HG03039 (cell line): ENCODE data around the gene ACE2.
"Not testable (repeated sequence)": the region's sequence is repeated elsewhere in the genome, so short reads cannot be mapped to it uniquely, and the experiment has no call there.

ENCODE experiments used
- ATAC-seq: cut with Tn5 transposase; IDR thresholded peaks from one replicate; pipeline ENCODE4 v1.9.1; 2021; ENCODE audit warnings: mild to moderate bottlenecking, moderate library complexity; ENCODE audit not compliant: unreplicated experiment

Gene ACE2

GRCh38 chrX:15600745-15601144 lies at the start of gene ACE2:
ACE2 (minus strand) TSS chrX:15600960; CDS start chrX:15600911, 49 bp downstream.
- no peak for ATAC-seq

DNA sequence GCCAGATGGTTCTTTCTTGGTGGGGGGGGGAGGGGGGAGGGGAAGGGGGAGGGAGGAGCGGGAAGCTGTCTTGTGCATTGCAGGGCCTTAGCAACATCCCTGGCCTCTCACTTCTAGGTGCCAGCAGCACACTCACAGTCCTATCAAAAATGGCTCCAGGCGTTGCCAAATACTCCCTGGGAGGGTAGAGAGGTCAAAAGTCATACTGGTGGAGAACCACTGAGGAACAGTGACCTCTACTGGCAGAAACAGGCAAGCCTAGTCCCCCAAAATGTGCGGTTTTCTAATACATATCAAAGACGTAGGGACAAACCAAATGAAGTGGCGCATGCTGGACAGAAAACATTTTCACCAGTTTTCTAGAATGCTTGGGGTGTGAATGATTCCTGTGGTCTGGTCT lies 46.8 kb upstream of the ACE2 start:
- ATAC-seq, result not testable (repeated sequence)

DNA sequence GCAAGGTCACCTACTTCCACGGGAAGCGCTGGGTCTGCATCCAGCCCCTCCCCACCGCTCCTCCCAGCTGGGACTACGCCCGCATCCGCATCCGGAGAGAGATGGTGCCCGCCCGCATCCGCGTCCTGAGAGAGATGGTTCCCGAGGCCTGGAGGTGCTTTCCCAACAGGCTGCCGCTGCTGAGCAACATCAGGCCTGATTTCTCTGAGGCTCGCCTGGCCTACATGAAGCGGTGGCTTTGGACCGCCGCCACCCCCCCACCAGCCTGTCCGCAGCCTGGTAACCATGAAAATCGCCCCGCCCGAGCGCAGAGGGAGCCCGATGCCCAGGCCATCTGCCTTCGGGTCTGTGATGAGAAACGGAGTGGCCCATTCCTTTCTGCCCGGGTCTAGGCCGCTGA lies 45.8 kb upstream of the ACE2 start:
- ATAC-seq, result no peak

- no peak for ATAC-seq
Observed at GRCh38 chrX:15646031-15646430, 45.3 kb upstream of the ACE2 start.

- no peak for ATAC-seq
Observed at GRCh38 chrX:15645266-15645665, 44.5 kb upstream of the ACE2 start.

DNA sequence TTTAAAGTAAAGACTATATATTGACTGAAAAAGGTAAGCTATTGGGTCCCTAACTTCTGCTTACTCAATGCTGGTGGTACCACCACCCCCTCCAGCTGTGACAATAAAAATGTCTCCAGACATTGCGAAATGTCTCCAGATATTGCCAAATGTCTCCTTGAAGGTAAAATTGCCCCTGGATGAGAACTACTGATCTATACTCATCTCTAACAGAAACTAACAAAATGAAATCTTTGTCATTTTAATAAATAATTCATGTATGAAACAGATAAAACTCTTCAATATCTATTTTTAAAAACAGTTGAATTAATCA lies 43.8 kb upstream of the ACE2 start:
- no peak for ATAC-seq

- no peak for ATAC-seq
Observed at GRCh38 chrX:15643786-15644559, 43.2 kb upstream of the ACE2 start.

GRCh38 chrX:15631637-15632036 lies 30.9 kb upstream of the ACE2 start:
- no peak for ATAC-seq

GRCh38 chrX:15623054-15623453 lies 22.3 kb upstream of the ACE2 start:
- ATAC-seq, result no peak

DNA sequence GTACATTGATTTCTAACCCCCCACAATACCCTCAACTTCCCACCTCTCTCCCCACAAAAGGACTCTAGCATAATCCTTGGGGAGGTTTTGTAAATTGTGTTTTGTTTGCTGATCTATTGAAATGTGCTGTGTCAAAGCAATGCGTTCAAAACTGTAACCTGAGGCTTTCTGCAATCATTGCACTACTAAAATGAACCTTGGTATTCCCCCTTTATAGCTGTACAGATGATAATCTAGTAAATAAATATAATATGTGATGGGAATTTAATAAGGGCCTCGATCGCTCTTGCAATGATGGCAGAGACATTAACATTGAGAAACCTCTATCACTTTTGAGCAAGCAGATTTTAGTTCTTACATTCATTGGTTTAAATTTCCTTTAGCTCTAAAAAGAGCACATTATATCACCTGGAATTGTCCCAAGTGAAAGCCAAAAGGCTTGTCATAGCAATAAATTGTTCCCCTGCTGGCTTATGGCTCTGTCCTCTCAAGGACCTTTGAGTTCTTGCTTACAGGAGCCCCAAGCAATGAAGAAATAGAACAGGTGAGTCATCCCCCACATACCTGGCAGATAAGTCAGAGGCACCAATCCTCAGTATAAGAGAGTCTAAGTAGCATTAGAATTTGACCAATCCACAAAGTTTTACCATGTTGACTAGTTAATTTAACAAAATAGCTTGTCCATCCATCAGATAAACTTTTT lies 18.4 kb upstream of the ACE2 start:
- no peak for ATAC-seq

DNA sequence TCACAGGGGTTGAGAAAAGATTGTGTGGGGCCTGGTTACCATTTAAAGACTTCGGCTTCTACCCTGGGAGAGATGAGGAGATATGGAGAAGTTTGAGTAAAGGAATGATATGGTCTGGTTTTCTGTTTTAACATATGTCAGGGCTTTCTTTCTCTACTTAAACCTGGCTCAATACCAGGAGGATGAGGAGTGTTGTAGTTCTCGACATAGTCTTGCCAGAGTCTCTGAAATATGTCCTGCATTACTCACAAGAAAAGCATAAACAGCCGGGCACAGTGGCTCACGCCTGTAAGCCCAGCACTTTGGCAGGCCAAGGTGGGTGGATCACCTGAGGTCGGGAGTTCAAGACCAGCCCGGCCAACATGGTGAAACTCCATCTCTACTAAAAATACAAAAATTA lies 16.4 kb upstream of the ACE2 start:
- ATAC-seq, result no peak

GRCh38 chrX:15616531-15616930 lies 15.8 kb upstream of the ACE2 start:
- no peak for ATAC-seq

- no peak for ATAC-seq
Observed at GRCh38 chrX:15607067-15607466, 6.3 kb upstream of the ACE2 start.

- no peak for ATAC-seq
Observed at GRCh38 chrX:15606136-15606535, 5.4 kb upstream of the ACE2 start.

DNA sequence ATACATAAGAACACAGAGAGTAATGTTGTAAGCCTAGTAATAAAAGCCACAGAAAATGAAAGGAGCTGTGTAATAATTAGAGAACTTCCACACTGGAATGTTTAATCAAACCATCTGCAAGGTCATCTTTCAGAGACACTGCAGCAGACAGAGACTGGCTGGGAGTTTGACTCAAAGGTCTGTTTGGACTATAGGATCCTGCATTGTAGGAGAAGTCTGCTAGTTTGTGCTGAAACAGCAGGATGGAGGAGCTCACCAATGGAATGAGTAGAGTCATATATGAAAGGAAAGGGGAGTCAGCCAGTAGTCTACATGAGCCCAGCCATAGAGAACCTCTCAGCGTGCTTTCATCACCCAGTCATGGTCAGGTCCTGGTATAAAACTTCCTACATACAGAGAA lies 4.5 kb upstream of the ACE2 start:
- ATAC-seq, result no peak

DNA sequence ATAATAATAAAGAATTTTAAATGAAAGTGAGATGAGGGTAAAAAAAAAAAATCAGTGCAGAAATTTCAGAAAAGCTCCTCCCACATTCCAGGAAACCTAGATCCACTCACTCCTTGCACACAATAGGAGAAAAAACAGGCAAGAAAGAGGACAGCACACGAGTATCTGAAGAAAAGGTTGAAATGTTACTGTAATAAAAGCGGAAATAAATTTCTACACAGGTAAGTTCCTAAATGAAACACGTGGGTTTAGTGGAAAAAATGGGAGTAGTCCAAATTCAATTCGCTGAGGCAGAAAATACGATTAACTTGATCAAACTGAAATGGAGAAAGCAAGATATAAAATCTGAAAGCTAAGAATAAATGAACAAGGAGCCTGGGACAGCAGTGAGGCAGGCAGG lies 2.0 kb upstream of the ACE2 start:
- ATAC-seq, result no peak

DNA sequence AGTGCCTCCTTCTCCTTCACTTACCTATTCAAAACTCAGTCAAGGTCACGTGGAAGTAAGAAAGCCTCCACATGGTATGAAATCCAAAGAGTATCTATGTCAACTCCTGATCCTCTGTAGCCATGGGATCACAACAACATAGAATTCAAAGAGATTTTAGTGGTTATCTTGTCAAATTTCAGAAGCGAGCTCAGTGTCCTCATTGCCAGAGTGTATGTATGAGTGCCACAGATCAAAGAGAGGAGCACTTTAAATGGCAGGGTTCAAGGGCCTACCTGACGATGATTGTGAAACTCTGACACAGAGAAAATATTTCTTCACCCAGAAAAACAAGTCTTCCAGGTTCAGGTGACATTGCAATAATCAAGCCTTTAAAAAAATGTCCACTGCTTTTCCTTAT lies 1.2 kb upstream of the ACE2 start:
- ATAC-seq, result no peak

DNA sequence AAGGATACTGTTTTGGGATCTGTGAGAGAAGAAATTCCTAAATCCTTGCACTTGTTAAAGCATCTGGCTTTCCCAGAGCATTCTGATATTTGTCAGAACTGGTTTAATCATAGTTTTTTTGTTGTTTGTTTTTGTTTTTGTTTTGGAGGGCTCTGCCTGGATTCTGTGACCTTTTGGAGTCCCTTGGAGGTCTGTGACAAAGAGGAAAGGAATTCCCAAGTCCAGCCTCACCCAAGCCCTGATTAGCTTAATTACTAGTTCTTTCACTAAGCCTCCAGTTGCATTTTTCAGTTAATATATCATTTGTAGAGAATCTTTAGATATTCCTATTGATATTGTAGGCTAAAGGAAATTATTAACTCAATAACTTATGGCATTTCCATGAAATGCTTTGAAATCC lies 711 bp downstream of the ACE2 start:
- ATAC-seq, result no peak

DNA sequence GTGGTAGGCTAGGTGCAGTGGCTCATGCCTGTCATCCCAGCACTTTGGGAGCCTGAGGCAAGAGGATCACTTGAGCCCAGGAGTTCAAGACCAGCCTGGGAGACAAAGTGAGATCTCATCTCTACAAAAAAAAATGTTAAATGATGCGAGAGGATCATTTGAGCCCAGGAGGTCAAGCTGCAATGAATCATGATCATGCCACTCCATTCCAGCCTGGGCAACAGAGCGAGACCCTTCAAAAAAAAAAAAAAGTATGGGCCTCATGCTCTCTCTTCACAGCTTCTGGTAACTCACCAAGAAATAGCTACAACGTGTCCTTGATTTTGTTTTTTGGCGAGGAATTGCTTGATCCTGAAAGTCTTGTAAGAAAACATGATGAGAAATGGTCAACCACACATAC lies 1.3 kb downstream of the ACE2 start:
- no peak for ATAC-seq

DNA sequence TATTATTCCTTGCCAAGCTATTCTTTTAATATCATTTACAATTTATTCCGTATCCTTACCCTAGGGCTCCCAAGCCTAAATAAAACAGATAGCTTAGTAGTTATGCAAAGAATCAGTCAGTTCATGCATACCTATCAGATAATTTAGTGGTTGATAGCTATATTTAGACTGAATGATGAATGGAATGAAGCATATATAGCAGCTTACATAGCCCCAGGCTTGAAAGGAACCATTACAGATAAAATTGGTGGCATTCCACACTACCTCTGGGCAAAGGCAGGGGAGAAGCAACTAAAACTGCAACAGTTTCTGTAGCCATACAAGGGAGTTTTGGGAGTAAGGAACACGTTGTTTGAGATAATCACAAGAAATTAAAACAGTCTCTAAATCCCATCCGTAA lies 2.7 kb downstream of the ACE2 start:
- no peak for ATAC-seq

GRCh38 chrX:15594371-15594770 lies 6.4 kb downstream of the ACE2 start:
- no peak for ATAC-seq

GRCh38 chrX:15579778-15580747 lies 20.7 kb downstream of the ACE2 start:
- ATAC-seq, result no peak
